Thyroid gland (tissue), 4 donors: ENCODE measurements around the gene MAGI1.

Source experiments
- CTCF ChIP-seq, 6 experiments: fragments of 200-600 bp in 3 of 6; fragments of 450-650 bp in 3 of 6; sonication (generic) in 3 of 6; IDR thresholded peaks; one replicate each; pipeline ENCODE4 v1.5.1; 2016 to 2019; ENCODE audit warnings: antibody characterized with exemption in 6 of 6, mild to moderate bottlenecking in 2 of 6, inconsistent platforms in 1 of 6, moderate library complexity in 1 of 6
- POLR2A ChIP-seq, 2 donors: fragments of 450-650 bp; IDR thresholded peaks; one replicate each; pipeline ENCODE4 v1.6.1; 2017; ENCODE audit warnings: antibody characterized with exemption in 2 of 2, mild to moderate bottlenecking in 2 of 2, moderate library complexity in 1 of 2

- no peak for TF ChIP-seq CTCF (IDR thresholded peaks at IDR 0.05)
- TF ChIP-seq POLR2A (IDR thresholded peaks at IDR 0.05) = no peak
These were observed 632.2 kb downstream of the MAGI1 start for GRCh38 chr3:65406470-65406869.
